ENCODE results near the gene TRAPPC2L. TPM values are rescaled to one million over a fixed set of nuclear protein-coding genes. Genes with fewer than 3 reads are reported as not detected.

Gene TRAPPC2L, protein sequence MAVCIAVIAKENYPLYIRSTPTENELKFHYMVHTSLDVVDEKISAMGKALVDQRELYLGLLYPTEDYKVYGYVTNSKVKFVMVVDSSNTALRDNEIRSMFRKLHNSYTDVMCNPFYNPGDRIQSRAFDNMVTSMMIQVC
- total RNA-seq: 10 to 100 TPM; 32.0 to 35.2 TPM

DNA sequence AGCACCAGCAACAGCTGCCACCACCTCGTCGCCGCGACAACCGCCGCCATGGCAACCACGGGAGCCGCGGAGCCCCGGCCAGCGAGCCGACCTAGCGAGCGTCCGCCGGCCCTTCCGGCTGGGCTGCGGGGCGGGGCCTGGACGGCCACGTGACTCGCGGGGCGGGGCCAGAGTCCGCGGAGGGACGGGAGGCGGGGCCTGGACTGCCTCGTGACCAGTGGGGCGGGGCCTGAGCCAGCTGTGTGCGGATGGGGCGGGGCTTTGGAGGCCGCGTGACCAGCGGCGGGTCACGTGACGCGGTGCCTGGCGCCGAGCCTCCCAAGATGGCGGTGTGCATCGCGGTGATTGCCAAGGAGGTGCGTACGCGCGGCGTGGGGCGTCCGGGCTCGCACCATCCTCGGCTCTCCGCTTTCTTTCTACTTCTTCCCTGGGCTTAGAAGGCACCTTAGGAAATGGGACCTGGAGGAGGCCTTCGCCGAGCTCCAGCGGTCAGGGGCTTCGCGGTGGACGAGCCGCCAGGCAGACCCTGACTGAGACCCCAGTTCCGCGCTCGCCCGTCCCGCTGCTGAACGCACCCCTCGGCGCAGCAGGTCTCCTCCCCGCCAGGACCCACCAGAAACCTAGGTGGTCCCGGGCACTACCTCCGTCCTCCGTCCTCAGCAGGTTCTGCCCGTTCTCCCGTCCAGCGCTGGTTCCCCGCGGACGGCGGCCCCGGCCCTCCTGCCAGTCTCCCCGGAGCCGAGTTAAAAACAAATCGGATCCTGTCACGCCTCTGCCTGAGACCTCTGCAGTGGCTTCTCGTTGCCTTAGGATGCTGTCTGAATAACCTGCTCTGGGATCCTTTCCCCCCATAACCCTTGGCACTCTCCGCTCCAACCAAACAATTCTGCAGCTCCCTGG, at the start of gene TRAPPC2L, which contains the start of gene GALNS:
Gene TRAPPC2L (plus strand): TSS at position 300 of the 900 bp plus-strand sequence. CDS start 24 bp downstream, at position 324.
Gene GALNS (minus strand): TSS at position 120 of the 900 bp plus-strand sequence. CDS start 70 bp downstream, at position 50.
- Mint-ChIP-seq H3K27me3 (ENCODE audit: low read depth) (no peaks in the 10 kb centered on the region), H3K4me1 (ENCODE audit: low read depth) (peaks cover 30% of the 10 kb centered on the region), H3K27ac (peak within 1 kb of the TSS; percentile 88), H3K4me3 (peak within 1 kb of the TSS; percentile 99 to 100), H3K9me3 (no peaks in the 10 kb centered on the region), H3K36me3 (ENCODE audit: insufficient read depth in 2 of 2) (peaks cover 3 to 5% of the 10 kb centered on the region in 2 donors)
- ATAC-seq (replicated peaks in 1 of 2) (peak; percentile 86 to 89), DNase-seq (peak; percentile 99 to 100)

DNA sequence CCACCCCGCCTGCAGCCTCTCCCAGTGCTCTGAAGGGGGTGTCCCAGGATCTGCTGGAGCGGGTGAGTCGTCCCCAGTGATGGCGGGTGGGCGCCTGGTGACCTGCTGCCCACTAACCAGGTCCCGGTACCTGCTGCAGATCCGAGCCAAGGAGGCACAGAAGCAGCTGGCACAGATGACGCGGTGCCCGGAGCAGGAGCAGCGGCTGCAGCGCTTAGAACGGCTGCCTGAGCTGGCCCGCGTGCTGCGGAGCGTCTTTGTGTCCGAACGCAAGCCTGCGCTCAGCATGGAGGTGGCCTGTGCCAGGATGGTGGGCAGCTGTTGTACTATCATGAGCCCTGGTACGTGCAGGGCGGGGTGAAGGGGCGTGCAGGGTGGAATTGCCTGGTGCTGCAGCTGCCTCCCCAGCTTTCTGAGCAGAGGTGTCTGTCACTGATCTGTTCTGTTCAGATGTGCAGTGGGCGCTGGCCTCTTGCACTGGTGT, 49.7 kb upstream of the TRAPPC2L start:
- ATAC-seq (replicated peaks in 1 of 2) (no peak), DNase-seq (no peak)
- Mint-ChIP-seq H3K4me1 (ENCODE audit: low read depth) (peaks cover 31% of the 10 kb centered on the region), H3K27me3 (ENCODE audit: low read depth) (no peaks in the 10 kb centered on the region), H3K27ac (no peak overlapping the region), H3K36me3 (ENCODE audit: insufficient read depth in 2 of 2) (peaks cover 0 to 2% of the 10 kb centered on the region in 2 donors), H3K4me3 (no peak overlapping the region), H3K9me3 (no peaks in the 10 kb centered on the region)

- Mint-ChIP-seq H3K27ac (peak overlapping the region; percentile 57), H3K27me3 (ENCODE audit: low read depth) (no peaks in the 10 kb centered on the region), H3K4me3 (peak overlapping the region in 1 of 2 donors; percentile 37), H3K36me3 (ENCODE audit: insufficient read depth in 2 of 2) (peaks cover 0 to 2% of the 10 kb centered on the region in 2 donors), H3K4me1 (ENCODE audit: low read depth) (peaks cover 34% of the 10 kb centered on the region), H3K9me3 (no peaks in the 10 kb centered on the region)
- no peak for ATAC-seq (replicated peaks in 1 of 2)
- no peak for DNase-seq
These were observed 49.1 kb upstream of the TRAPPC2L start for GRCh38 chr16:88807626-88808453.

GRCh38 chr16:88809068-88809675, 47.8 kb upstream of the TRAPPC2L start:
- Mint-ChIP-seq H3K27ac (peak overlapping the region; percentile 28), H3K4me3 (peak overlapping the region; percentile 97 to 98), H3K36me3 (ENCODE audit: insufficient read depth in 2 of 2) (peaks cover 0 to 2% of the 10 kb centered on the region in 2 donors), H3K9me3 (no peaks in the 10 kb centered on the region), H3K4me1 (ENCODE audit: low read depth) (peaks cover 36% of the 10 kb centered on the region), H3K27me3 (ENCODE audit: low read depth) (no peaks in the 10 kb centered on the region)
- ATAC-seq (replicated peaks in 1 of 2) (no peak), DNase-seq (no peak)

DNA sequence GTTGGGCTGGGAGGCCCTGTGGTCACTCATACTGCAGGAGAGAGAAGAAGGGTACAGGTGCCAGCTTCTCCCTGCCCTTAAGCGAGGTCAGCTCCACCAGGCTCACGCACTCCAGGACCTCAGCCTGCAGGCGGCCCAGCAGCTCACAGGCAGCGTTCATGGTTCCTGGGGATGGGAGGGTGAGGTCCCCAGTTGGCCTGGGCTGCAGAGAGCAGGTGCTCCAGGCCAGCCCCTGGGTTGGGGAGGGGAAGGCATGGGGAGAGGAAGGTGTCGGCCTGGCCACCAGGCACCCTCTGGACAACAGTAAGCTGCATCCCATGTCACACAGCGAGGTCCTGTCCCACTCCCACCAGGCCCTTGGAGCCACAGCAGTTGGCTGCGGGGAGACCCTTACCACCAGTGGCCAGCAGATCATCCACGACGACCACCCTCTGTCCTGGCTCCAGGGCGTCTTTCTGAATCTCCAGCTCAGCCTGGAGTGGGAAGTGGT, 47.2 kb upstream of the TRAPPC2L start:
- ATAC-seq (replicated peaks in 1 of 2) (no peak), DNase-seq (no peak)
- H3K27me3 Mint-ChIP-seq (ENCODE audit: low read depth): no peaks in the 10 kb centered on the region
- H3K4me3 Mint-ChIP-seq: peak overlapping the region; percentile 97 to 98
- peaks cover 36% of the 10 kb centered on the region for H3K4me1 Mint-ChIP-seq (ENCODE audit: low read depth)
- H3K9me3 Mint-ChIP-seq: no peaks in the 10 kb centered on the region
- no peak overlapping the region for H3K27ac Mint-ChIP-seq
- H3K36me3 Mint-ChIP-seq (ENCODE audit: insufficient read depth in 2 of 2): peaks cover 0 to 2% of the 10 kb centered on the region in 2 donors

DNA sequence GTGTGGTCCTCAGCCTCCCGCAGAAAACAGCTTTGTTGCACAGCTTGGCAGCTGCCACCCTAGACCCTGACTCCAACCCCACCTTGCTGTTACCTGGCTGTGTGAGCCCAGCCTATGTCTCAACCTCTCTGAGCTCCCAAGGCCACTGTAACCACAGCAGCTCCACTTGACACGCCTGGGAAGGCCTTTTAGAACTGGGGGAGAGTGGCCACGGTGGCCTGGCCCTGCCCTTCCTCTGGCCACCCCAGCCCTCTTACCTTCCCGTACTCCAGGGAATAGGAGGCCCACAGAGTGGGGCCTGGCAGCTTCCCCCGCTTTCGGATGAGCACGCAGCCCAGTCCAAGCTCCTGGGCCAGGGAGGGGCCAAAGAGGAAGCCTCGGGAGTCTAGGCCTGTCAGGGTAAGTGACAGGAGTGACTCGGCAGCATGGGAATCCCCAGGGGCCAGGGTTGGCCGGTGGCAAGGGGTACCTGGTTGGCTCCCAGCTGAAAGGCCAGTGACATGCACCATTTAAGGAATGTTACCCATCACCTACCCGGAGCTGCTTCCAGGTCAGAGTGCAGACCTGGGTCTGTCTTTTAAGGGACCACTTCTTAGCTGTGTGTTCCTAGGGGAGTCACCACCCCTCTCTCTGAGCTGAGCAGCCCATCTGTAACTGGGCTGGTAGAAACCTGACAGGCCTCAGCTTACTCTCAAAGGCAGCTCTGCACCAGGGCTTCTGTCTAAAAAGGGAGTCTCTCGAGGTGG, 46.6 kb upstream of the TRAPPC2L start:
- H3K4me3 Mint-ChIP-seq: peak overlapping the region; percentile 97 to 98
- peaks cover 0 to 2% of the 10 kb centered on the region in 2 donors for H3K36me3 Mint-ChIP-seq (ENCODE audit: insufficient read depth in 2 of 2)
- no peaks in the 10 kb centered on the region for H3K9me3 Mint-ChIP-seq
- H3K27ac Mint-ChIP-seq: peak overlapping the region; percentile 96
- no peaks in the 10 kb centered on the region for H3K27me3 Mint-ChIP-seq (ENCODE audit: low read depth)
- DNase-seq (peak; percentile 46 to 51), ATAC-seq (replicated peaks in 1 of 2) (no peak)
- peaks cover 36% of the 10 kb centered on the region for H3K4me1 Mint-ChIP-seq (ENCODE audit: low read depth)

DNA sequence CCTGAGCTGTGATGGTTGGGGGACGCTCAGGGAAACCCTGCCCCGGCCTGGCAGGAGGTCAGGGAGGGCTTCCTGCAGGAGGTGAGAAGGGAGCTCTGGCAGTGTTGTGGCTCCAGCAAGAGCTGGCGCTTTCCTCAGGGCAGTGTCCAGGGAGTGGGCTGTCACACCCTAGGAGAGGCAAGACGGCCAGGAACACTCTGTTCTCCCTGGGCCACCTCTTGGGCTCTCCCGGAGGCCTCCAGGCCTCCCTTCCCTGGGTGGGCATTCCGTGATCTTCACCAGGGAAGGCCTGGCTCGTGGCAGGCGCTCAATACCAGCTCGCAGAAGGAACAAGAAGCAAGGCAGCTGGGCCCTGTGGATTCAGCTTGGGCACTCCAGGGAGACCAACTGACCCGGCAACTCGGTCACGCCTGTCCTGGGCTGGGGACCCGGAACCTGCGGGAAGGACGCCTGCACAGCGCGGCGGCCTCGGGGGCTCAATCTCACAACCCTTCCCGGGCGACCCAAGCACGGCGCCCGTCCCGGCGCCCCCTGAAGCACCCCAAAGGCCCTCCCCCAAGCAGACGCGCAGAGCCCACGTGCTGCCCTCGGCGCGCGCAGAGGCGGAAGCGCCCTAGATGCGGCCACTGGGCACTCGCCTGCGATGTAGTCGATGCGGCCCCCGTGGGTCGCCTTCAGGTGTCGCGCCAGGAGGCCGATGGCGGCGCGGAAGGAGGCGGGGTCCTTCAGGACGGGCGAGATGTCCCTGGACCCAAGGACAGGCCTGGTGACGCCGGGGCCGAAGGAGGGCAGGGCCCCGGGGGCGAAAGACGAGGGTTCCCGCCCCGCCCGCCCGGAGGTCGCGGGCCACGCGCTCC, 45.8 kb upstream of the TRAPPC2L start:
- H3K36me3 Mint-ChIP-seq (ENCODE audit: insufficient read depth in 2 of 2): peaks cover 0 to 2% of the 10 kb centered on the region in 2 donors
- peaks cover 36% of the 10 kb centered on the region for H3K4me1 Mint-ChIP-seq (ENCODE audit: low read depth)
- ATAC-seq (replicated peaks in 1 of 2): peak; percentile 64 to 65
- H3K9me3 Mint-ChIP-seq: no peaks in the 10 kb centered on the region
- no peaks in the 10 kb centered on the region for H3K27me3 Mint-ChIP-seq (ENCODE audit: low read depth)
- peak; percentile 78 to 80 for DNase-seq
- peak overlapping the region; percentile 97 to 98 for H3K4me3 Mint-ChIP-seq
- peak overlapping the region; percentile 96 for H3K27ac Mint-ChIP-seq

GRCh38 chr16:88811769-88812512, 45.0 kb upstream of the TRAPPC2L start, which contains the start of gene APRT:
APRT (minus strand) TSS chr16:88811928; CDS start chr16:88811899, 29 bp downstream.
- peak within 1 kb of the TSS; percentile 97 to 98 for H3K4me3 Mint-ChIP-seq
- H3K9me3 Mint-ChIP-seq: no peaks in the 10 kb centered on the region
- ATAC-seq (replicated peaks in 1 of 2) (peak; percentile 76 to 78), DNase-seq (peak; percentile 97 to 100)
- peaks cover 0 to 2% of the 10 kb centered on the region in 2 donors for H3K36me3 Mint-ChIP-seq (ENCODE audit: insufficient read depth in 2 of 2)
- peaks cover 36% of the 10 kb centered on the region for H3K4me1 Mint-ChIP-seq (ENCODE audit: low read depth)
- H3K27ac Mint-ChIP-seq: peak within 1 kb of the TSS; percentile 96
- no peaks in the 10 kb centered on the region for H3K27me3 Mint-ChIP-seq (ENCODE audit: low read depth)

DNA sequence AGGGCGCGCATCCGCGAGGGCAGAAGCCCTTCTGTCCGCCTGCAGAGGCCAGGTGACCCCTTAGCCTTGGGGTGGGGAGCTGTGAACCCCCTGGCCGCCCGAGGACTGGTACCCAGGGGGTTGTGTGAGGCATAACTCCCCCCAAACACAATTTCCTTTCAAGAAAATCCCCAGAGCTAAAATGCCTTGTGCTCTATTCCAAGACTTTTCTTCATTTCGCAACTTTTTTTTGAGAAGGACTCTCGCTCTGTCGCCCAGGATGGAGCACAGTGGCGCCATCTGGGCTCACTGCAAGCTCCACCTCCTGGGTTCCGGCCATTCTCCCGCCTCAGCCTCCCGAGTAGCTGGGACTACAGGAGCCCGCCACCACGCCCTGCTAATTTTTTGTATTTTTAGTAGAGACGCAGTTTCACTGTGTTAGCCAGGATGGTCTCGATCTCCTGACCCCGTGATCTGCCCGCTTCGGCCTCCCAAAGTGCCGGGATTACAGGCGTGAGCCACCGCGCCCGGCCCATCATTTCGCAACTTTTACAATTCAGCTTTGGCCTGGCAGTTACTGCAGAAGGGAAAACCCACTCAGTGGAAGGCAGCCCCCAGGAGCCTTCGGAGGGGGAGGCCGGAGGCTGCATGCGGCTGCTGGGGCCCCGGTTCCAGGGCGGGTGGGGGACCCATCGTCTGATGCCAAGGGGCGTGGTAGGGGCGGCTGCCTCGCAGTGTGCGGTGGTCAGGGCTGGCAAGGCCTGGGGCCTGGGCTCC, 44.2 kb upstream of the TRAPPC2L start:
- peak overlapping the region; percentile 76 for H3K27ac Mint-ChIP-seq
- peak overlapping the region; percentile 90 to 97 for H3K4me3 Mint-ChIP-seq
- peaks cover 0 to 2% of the 10 kb centered on the region in 2 donors for H3K36me3 Mint-ChIP-seq (ENCODE audit: insufficient read depth in 2 of 2)
- no peaks in the 10 kb centered on the region for H3K27me3 Mint-ChIP-seq (ENCODE audit: low read depth)
- no peaks in the 10 kb centered on the region for H3K9me3 Mint-ChIP-seq
- H3K4me1 Mint-ChIP-seq (ENCODE audit: low read depth): peaks cover 36% of the 10 kb centered on the region
- ATAC-seq (replicated peaks in 1 of 2) (no peak), DNase-seq (peak; percentile 31 to 36)

Data from activated T-cell treated with anti-CD3 and anti-CD28 coated beads, Interleukin-2, amount 50 U/mL, for 72 hours (primary cell).